ENCODE data around the gene SLC25A30.
"Not testable (repeated sequence)": the region's sequence is repeated elsewhere in the genome, so short reads cannot be mapped to it uniquely, and the experiment has no call there.

GRCh38 chr13:45380708-45381107, 37.5 kb downstream of the SLC25A30 start:
- not testable (repeated sequence) for TF ChIP-seq CTCF (IDR thresholded peaks at IDR 0.05; ENCODE audit: low read length); EZH2 (IDR thresholded peaks at IDR 0.05; ENCODE audit: borderline replicate concordance, low read length)

Measured in OCI-LY1 (cell line).